ENCODE measurements around the gene RASA4B.
"Not testable (repeated sequence)": the region's sequence is repeated elsewhere in the genome, so short reads cannot be mapped to it uniquely, and the experiment has no call there.

The RASA4B gene

GRCh38 chr7:102473271-102473991, 44.1 kb downstream of the RASA4B start:
- DNase-seq (ENCODE audit: low spot score) = no peak

- DNase-seq (ENCODE audit: low spot score) = no peak
Measured at GRCh38 chr7:102472126-102473041, 45.2 kb downstream of the RASA4B start.

- no peak for DNase-seq (ENCODE audit: low spot score)
Measured at GRCh38 chr7:102471791-102472125, 45.8 kb downstream of the RASA4B start.

- no peak for DNase-seq (ENCODE audit: low spot score)
Measured at GRCh38 chr7:102469972-102470825, 47.4 kb downstream of the RASA4B start.

GRCh38 chr7:102469351-102469971, 48.1 kb downstream of the RASA4B start:
- DNase-seq (ENCODE audit: low spot score) = no peak

- DNase-seq (ENCODE audit: low spot score) = no peak
Measured at GRCh38 chr7:102468478-102469350, 48.9 kb downstream of the RASA4B start.

GRCh38 chr7:102467581-102468477, 49.7 kb downstream of the RASA4B start:
- no peak for DNase-seq (ENCODE audit: low spot score)

GRCh38 chr7:102466097-102466496, 51.5 kb downstream of the RASA4B start:
- DNase-seq (ENCODE audit: low spot score) = no peak

GRCh38 chr7:102464577-102465280, 52.8 kb downstream of the RASA4B start, which contains the start of the genes ALKBH4 and LRWD1:
Gene ALKBH4, minus strand, starts transcription at chr7:102464863. Its CDS starts 27 bp downstream, at chr7:102464836.
Gene LRWD1, plus strand, starts transcription at chr7:102464984. Its CDS starts 97 bp downstream, at chr7:102465081.
- peak; percentile 99 for DNase-seq (ENCODE audit: low spot score)

GRCh38 chr7:102463841-102464576, 53.6 kb downstream of the RASA4B start:
- DNase-seq (ENCODE audit: low spot score) = no peak

- no peak for DNase-seq (ENCODE audit: low spot score)
Measured at GRCh38 chr7:102460467-102460866, 57.1 kb downstream of the RASA4B start.

- no peak for DNase-seq (ENCODE audit: low spot score)
Measured at GRCh38 chr7:102459221-102459844, 58.2 kb downstream of the RASA4B start.

GRCh38 chr7:102457352-102457924, 60.1 kb downstream of the RASA4B start:
- no peak for DNase-seq (ENCODE audit: low spot score)

GRCh38 chr7:102456327-102456726, 61.2 kb downstream of the RASA4B start:
- no peak for DNase-seq (ENCODE audit: low spot score)

GRCh38 chr7:102455596-102455995, 62.0 kb downstream of the RASA4B start:
- DNase-seq (ENCODE audit: low spot score) = no peak

- DNase-seq (ENCODE audit: low spot score) = not testable (repeated sequence)
Measured at GRCh38 chr7:102454932-102455331, 62.6 kb downstream of the RASA4B start.

- DNase-seq (ENCODE audit: low spot score) = no peak
Measured at GRCh38 chr7:102454468-102454867, 63.1 kb downstream of the RASA4B start.

All from HuH-7 (cell line).